Measurements from ENCODE around the gene PCCA.
"Not testable (repeated sequence)": the region's sequence is repeated elsewhere in the genome, so short reads cannot be mapped to it uniquely, and the experiment has no call there.

The PCCA gene, protein sequence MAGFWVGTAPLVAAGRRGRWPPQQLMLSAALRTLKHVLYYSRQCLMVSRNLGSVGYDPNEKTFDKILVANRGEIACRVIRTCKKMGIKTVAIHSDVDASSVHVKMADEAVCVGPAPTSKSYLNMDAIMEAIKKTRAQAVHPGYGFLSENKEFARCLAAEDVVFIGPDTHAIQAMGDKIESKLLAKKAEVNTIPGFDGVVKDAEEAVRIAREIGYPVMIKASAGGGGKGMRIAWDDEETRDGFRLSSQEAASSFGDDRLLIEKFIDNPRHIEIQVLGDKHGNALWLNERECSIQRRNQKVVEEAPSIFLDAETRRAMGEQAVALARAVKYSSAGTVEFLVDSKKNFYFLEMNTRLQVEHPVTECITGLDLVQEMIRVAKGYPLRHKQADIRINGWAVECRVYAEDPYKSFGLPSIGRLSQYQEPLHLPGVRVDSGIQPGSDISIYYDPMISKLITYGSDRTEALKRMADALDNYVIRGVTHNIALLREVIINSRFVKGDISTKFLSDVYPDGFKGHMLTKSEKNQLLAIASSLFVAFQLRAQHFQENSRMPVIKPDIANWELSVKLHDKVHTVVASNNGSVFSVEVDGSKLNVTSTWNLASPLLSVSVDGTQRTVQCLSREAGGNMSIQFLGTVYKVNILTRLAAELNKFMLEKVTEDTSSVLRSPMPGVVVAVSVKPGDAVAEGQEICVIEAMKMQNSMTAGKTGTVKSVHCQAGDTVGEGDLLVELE

DNA sequence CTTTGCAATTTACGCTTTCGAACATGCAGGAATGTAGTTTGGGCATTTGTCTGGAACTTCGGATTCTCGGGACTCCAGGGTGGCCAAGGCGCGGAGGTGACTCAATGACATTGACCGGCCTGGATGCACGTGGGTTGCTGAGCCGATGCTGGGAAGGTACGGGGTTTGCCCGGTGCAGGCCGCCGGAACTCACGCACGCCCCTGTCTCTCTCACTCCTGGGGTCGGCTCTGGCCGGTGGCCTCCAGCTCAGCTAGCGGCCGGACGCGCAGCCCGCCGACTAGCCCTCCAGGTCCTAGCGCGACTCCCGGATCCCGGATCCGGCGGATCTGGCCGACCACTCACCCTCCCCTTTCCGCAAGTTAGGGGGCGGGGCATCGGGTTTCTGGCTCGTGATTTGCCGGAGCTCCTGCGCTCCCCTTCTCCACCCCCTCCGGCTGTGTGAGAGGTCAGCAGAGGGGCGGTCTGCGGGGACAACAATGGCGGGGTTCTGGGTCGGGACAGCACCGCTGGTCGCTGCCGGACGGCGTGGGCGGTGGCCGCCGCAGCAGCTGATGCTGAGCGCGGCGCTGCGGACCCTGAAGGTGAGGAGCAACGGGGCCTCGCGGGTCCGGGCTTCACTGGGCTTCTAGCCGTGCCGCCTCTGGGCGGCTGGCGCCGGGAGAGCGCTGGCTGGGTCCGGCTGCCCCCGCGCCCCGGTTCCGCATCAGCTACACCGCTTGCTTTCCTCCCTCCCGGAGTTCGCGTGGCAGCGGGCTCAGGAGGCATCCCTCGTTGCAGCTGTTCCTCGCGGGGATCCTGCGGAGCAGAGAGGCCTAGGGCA, at the start of gene PCCA:
Gene PCCA (plus strand): TSS at position 450 of the 821 bp plus-strand sequence. CDS start 28 bp downstream, at position 478.
- DNase-seq (ENCODE audit: low spot score) (peak; percentile 88), FAIRE-seq (no peak)

DNA sequence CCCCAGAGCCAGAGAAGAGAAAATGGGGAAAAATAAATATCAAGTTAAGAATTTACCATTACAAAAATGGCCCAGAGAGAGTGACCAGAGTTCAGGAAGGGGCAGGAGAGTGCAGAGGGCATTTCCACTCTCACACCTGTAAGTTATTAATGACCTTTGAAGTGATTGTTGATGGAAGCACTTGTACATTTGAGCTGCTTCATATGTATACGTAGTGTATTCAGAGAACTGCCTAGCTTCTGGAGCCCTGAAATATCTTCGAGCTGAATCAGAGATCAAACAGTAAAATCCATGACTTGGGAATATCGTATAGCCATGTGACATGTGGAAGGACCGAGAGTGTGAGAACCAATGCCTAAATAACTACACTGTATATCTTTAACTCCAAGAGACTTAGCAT, 49.2 kb upstream of the PCCA start:
- no peak for FAIRE-seq

DNA sequence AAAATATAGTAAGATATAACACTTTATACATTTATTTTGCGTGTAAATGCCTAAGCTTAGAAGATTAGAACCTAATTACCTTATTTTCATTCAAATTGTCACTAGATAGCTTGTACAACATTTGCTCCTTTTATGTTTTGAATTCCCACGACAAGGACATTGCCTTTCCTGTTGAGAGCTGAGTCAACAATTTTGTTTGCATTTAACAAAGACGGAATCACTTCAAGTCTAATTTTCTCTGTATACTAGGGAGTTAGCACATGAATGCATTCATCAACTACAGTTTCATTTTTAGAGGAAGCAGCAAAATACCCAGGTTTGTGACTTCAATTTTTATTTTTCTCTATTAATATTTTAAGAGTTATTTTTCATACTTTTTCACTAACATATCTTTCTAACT, 48.7 kb upstream of the PCCA start:
- DNase-seq (ENCODE audit: low spot score) (no peak), FAIRE-seq (no peak)

More for the DNA sequence above, 49.2 kb upstream of the PCCA start:
- peak; percentile 2 for DNase-seq (ENCODE audit: low spot score)

DNA sequence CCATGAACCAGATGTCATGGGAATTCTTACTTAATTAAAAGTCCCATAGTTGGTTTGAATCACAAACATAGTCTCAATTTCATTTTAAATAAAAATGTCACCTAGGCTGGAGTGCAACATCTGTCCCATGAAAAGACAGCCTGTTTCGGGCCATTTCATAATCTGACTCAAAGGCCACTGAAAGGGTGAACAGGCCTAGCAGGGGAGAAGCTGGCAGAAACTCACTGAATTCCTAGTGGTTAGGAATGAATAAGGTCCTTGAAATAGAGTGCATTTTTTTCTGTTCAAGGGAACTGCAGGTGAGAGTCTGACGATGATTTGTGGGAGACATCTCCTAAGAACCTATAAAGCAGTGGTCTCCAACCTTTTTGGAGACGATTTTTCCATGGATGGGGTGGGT, 44.0 kb upstream of the PCCA start:
- no peak for DNase-seq (ENCODE audit: low spot score)
- no peak for FAIRE-seq

DNA sequence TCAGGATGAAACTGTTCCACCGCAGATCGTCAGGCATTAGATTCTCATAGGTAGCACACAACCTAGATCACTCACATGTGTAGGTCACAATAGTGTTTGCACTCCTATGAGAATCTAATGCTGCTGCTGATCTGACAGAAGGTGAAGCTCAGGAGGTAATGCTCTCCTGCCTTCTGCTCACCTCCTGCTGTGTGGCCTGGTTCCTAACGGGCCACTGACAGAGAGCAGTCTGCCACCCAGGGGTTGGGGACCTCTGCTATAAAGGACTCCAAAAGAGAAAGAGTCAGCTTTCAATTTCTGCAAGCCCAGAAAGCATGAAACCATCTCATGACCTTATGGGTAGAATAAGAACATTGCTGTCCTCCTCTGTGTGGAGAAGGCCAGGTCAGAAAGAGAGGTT, 43.5 kb upstream of the PCCA start:
- DNase-seq (ENCODE audit: low spot score) (no peak), FAIRE-seq (no peak)

DNA sequence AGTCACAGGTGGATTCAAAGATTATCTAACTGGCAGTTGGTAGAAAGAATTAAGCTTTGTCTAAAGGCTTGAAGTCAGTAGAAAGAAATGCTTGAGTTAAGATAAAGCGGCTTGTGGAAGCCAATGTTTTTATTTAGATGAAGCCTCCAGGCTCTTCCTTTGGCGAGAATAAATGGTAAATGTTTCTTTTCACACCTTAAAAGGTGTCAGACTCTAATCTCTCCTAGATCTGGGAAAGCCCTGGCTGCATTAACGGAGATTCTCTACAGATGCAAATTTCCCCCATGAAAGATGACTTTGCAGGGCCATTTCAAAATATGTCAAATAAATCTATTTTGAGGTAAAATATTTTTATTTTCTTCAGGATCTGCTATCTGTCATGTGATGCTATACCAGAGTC, 37.8 kb upstream of the PCCA start:
- no peak for FAIRE-seq
- DNase-seq (ENCODE audit: low spot score) = no peak

DNA sequence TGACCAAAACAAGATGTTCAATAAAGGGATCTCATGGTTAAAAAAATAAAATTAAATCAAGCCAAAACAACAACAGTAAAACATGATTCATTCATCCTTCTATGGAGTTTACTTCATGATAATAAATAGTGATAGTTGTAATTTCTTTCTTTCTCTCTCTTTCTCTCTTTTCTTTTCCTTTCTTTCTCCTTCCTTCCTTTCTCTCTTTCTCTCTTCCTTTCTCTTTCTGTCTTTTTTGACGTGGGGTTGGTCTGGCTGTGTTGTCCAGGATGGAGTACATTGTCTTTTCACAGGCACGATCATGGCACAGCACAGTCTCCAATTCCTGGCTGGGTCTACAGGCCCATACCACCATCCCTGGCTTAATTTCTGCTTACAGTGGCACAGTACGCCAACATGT, 29.1 kb upstream of the PCCA start:
- DNase-seq (ENCODE audit: low spot score) (no peak), FAIRE-seq (no peak)

DNA sequence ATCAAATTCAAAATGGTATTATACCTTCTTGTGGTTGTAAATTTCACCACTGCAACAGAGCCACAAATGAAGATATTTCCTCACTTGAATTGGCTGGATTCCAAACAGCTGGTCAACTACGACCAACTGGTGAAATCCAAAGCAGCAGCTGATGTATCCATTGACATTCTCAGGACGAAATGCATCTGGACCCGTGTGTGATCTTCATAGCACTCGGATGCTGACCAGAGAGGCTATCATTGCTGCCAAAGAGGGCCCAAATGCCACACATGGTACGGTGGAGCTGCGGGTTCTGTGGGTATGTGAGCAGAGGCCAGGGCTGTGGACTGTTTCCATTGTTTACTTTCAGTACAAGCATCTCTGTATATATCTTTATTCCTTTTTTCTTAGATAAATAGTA, 25.6 kb upstream of the PCCA start:
- no peak for FAIRE-seq
- no peak for DNase-seq (ENCODE audit: low spot score)

DNA sequence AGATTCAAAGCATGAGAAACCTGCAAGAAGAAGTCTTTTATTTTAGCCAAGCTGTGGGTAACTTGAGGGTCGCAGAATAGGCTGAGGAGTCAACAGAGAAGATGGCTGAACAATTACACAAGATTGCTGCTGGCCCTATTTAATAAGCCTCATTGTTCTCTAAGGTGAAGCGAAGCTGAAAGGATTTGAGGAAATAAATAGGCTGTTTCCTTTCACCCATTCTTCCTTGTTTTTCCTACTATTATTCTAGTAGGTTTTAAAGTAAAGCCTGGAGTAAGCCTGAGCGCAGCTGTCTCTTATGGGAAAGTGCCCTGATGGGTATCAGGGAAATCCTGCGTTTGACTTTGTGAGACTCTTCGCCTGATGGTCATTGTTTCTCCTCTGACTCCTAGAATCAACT, 25.0 kb upstream of the PCCA start:
- DNase-seq (ENCODE audit: low spot score) (no peak), FAIRE-seq (no peak)

DNA sequence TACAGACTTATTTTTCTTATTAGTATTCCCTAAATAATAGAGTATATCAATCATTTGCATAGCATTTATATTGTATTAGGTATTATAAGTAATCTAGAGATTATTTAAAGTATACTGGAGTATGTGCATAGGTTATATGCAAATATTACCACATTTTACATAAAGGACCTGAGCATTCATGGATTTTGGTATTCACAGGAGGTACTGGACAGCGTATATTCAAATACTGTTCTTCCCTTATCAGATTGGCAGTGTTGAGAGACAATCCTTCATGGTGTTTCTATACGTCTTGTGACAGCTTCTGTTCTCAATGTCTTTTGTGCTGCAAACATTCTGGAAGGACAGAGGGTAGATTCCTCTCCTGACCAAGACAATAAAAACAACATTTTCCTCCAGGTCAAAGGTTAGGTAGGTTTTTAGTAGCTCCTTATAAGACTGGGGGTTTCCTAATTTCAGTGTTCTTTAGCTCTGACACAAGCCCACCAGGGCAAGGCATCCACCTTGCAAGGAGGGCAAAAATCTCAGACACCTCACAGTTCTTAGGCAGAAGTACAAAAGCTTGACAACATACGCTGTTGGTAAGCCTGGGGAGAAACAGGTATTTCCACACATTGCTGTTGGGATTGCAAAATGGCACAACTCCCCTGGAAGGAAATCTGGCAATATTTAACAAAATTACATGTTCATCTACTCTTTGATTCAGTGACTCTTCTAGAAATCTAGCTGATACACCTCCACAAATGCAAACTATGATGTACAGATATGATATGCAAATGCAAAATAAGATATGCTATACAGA, 20.6 kb upstream of the PCCA start:
- no peak for DNase-seq (ENCODE audit: low spot score)
- no peak for FAIRE-seq

DNA sequence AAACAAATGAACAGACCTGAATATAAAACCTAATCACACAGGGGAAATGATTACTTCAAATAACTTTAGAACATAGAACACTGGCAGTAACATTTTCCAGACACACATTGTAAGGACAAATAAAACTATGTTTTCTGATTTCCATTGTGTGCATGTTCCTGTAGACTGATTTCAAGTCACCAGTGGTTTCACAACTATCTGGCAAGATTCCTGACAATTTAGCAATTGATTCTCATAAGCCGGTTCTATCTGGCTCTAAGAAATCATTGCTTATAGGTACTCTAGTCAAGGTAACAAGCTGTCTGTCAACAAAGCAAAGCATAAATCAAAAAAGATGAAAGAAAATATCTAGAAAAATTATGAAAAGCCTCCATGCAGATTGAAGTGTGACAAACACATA, 19.6 kb upstream of the PCCA start:
- no peak for DNase-seq (ENCODE audit: low spot score)
- no peak for FAIRE-seq

DNA sequence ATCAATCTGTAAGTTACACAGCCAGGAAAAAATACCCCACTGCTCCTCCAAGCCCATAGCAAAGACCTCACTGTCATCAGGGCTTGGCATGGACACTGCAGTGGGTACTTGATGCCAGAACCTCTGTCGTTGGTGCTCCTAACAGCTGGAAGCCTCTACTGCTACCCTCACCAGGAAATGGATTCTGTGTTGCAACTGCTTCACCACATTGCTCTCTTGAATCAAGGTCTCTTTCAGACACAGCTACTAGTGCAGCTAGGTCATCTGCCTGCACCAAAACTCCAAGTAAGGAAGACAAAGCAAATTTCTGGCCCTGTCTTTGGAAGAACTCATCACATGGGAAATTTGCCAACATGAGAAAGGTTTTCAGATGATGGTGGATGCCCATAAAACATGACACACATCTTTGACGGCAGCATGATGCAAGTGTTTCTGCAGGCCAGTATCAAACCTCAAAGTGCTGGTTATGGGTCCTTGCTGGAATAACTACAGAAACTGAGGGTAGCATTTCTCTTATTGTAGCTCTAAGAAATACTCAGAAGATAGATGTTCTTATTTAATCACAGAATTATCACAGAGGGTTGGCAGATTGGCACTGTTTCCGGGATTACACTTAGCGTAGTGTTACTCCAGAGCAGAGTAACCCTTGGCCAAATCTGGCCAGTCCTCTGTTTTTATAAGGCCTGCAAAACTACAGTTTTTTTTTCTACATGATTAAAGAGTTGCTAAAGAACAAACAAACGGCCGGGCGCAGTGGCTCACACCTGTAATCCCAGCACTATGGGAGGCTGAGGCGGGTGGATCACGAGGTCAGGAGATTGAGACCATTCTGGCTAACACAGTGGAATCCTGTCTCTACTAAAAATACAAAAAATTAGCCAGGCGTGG, 12.9 kb upstream of the PCCA start:
- FAIRE-seq = no peak

DNA sequence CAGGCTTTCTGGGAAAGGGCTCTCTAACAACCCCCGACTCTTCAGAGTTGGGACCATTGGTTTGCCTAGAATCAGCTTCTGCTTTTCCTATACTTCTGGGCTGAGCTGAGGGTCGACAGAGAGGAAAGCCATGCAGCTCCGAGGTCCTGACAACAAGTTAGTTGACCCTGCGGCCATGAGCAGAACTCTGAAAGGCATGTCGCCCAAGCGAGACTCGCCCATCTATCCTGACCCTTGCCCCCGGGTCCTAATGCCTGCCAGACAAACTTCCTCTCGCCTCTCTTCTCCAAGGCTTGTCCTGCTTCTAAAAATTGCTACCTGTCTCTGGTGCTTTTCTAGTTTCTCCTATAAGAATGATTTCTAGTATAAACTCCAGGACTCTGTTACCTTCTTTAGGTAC, 9.9 kb upstream of the PCCA start:
- not testable (repeated sequence) for DNase-seq (ENCODE audit: low spot score); FAIRE-seq

More for the DNA sequence above, 12.9 kb upstream of the PCCA start:
- no peak for DNase-seq (ENCODE audit: low spot score)

DNA sequence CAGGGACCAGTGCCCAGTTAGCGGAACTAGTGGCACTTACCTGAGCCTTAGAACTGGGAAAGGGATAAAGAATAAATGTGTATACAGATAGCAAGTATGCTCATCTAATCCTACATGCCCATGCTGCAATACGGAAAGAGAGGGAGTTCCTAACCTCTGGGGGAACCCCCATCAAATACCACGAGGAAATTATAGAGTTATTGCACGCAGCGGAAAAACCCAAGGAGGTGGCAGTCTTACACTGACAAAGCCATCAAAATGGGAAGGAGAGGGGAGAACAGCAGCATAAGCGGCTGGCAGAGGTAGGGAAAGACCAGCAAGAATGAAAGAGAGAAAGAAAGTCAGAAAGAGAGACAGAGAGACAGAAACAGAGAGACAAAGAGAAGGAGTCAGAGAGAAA, 5.5 kb upstream of the PCCA start:
- DNase-seq (ENCODE audit: low spot score); FAIRE-seq: not testable (repeated sequence)

DNA sequence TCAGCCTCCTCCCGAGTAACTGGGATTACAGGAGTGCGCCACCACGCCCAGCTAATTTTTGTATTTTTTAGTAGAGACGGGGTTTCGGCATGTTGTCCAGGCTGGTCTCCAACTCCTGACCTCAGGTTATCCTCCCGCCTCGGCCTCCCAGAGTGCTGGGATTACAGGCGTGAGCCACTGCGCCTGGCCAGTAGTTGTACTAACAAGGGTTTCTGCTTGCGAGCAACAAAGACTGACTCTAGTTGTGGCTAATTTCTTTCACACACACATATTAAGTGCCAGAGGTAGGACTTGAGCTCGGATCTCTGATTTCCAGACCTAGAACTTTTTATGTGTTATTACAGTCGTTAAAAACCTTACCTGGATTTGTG, 635 bp upstream of the PCCA start:
- no peak for DNase-seq (ENCODE audit: low spot score)
- FAIRE-seq = no peak

DNA sequence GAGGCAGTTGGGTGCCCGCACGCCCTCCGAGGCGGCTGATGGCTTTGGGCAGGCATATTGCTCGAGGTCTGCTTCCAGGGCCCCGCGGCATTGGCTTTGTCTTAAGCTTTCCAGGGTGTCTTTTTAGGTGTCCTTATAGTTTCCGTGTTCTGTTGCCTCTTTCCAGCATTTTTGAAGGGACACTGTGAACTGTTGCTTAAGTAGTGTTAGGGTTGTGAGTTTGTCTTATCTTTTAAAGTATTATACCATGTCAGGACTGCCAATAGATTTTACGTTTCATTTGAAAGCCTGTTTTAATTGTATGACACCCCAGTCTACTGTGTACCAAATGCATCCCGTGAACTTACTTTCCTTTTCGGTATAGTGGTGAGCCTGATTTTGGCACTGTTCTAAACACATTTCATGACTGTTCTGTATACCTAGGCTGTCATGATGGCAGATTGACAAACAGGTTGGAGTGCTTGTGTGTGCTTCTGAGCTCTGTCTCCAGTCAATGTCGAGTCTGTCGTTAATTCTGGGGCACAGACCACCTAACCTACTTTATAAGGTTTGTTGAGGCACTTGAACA, 656 bp downstream of the PCCA start:
- FAIRE-seq = no peak
- DNase-seq (ENCODE audit: low spot score) = no peak

DNA sequence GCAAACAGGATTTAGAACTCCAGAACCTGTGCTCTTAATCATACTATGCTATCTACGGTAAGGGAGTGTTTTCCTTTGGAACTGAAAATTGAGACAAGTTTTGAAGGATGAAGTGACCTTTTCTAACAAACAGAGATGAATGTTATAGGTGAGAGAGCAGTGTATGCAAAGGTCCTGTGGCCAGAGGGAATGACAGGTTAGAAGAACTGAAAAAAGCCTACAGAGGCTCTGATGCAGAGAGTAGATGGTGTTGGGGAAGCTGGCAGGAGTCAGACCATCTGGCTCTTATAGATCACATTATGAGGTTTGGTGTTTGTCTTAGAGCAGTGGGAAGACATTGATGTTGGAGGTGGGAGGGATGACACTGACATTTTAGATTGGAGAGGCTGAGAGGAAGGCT, 2.0 kb downstream of the PCCA start:
- FAIRE-seq (no peak), DNase-seq (ENCODE audit: low spot score) (no peak)

DNA sequence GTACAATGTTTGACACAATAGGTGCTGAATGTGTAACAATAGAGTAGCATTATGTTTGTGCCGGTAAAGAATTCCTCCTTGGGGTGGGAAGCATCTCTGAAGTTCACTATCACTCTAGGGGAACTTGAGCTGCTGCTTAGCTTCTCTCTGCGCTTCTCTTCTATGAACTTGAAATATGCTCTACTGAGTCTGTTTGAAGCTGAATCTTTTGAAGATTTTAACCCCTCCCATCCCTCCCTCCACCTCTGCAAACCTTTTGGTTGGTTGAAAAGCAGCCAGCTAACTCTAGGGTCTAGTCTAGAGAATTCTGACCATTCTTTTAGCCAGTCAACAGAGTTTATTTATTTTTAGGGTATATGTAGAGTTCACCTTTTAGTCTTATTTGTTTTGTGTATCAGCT, 2.5 kb downstream of the PCCA start:
- FAIRE-seq (no peak), DNase-seq (ENCODE audit: low spot score) (no peak)

DNA sequence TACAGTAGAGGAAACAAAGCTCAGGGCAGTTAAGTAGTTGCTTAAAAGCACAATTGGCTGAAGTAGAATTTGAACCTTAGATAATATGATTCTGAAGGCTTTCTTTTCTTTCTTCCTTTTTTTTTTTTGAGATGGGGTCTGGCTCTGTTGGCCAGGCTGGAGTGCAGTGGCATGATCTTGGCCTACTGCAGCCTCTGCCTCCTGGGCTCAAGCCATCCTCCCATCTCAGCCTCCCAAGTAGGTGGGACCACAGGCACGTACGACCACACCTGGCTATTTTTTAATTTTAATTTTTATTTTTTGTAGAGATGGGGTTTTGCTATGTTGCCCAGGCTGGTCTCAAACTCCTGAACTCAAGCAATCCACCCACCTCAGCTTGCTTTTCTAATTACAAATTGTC, 3.4 kb downstream of the PCCA start:
- DNase-seq (ENCODE audit: low spot score); FAIRE-seq: not testable (repeated sequence)

DNA sequence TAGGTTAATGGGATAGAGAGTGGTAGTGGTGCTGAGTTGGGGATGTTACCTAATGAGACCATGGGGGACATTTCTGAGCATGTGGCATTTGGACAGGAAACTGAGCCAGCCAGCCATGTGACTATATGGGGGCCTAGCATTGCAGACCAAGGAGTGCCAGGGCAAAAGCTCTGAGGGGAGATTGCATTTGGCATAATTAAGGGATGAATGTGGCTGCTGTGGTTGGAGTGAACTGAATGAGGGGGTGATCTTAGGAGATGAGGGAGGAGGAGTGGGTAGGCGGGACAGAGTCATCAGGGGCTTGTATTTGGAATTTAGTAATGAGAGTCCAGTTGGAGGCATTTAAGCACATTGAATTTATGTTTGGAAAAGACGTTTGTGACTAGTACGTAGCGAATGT, 6.6 kb downstream of the PCCA start:
- DNase-seq (ENCODE audit: low spot score) (no peak), FAIRE-seq (no peak)
